Measurements from ENCODE around the gene CNPY4. TPM values are rescaled to one million over a fixed set of nuclear protein-coding genes. Genes with fewer than 3 reads are reported as not detected.

The CNPY4 gene
- total RNA-seq (10 to 100 TPM; 99.0 to 99.6 TPM), polyA plus RNA-seq (10 to 100 TPM; 19.8 to 23.5 (median 20.6) TPM), total RNA-seq (11.3 to 179 (median 28.4) reads per million in 6 experiments)

DNA sequence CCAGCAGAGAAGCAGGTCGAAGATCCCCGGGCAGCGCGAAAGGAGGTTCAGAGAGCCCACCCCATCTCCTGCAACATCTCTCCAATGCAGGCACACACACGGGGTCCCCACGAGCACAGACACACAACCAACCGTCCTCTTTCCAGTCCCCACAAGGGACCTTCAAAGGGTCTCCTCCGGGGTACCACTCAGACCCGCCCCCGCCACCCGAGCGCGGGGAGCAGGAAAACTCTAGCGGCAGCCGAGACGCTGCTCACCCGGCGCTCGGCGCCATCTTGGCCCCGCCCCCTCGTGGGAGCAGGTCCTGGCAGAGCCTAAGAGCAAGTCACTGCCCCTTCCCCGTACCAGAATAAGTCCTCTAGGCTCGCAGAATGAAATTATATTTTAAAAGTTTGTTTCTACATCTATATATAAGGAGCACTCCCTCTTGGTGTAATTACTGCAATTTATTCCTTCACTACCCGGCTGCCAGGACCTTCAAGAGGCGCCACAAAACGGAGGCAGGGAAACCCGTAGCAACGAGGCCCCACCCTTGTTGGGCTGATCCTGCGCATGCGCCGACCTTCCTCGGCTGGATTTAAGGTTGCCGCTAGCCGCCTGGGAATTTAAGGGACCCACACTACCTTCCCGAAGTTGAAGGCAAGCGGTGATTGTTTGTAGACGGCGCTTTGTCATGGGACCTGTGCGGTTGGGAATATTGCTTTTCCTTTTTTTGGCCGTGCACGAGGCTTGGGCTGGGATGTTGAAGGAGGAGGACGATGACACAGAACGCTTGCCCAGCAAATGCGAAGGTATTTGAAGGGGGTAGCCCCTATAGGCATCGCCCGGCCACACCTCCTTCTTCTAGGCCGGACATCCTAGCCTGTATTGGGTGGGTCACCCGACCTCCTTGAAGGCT, at the start of gene CNPY4, which contains the start of gene TAF6:
Gene CNPY4, plus strand, starts transcription at position 563 of the 898 bp plus-strand sequence. Its CDS starts 111 bp downstream, at position 674.
Gene TAF6, minus strand, starts transcription at position 287 of the 898 bp plus-strand sequence. CDS start 5,149 bp downstream, outside the sequence.
- Mint-ChIP-seq H3K36me3 (peaks cover 0 to 8% (median 0%) of the 10 kb centered on the region in 3 donors), H3K27me3 (no peaks in the 10 kb centered on the region), H3K9me3 (no peaks in the 10 kb centered on the region), H3K4me3 (peak within 1 kb of the TSS; percentile 91 to 99 (median 97)), H3K4me1 (peaks cover 11 to 40% (median 31%) of the 10 kb centered on the region in 4 donors), H3K27ac (peak within 1 kb of the TSS; percentile 96 to 100 (median 99))
- peak; percentile 72 to 74 for ATAC-seq
- peak; percentile 90 to 97 (median 94) for DNase-seq
- POLR2A ChIA-PET: interaction anchor here (0.6 to 15.9 kb wide), 17 partner anchors 9 to 350 kb away, joined by 3 to 252 read pairs (median 4); partner anchors contain the start of genes AP4M1, COPS6, GAL3ST4 and LAMTOR4

DNA sequence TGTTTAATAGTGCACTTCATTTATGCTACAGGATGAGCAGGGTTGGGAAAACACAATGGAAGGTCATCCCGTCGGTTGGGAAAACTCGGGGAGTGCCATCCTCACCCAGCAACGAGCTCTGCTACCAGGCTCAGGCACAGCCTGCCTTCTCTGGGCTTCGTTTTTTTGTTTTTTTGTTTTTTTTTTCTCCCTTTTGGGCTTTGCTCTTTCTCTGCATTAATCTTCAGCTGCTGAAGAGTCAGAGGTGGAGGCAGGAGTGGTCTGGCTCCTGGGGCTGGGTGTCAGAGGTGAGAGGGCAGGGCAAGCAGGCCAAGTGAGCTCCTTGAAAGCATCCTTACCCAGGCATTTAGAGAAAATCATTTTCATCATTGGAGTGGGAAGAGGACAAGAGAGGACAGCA, 49.4 kb upstream of the CNPY4 start:
- POLR2A ChIA-PET: interaction anchor here (0.6 to 1.1 kb wide), 3 partner anchors 10 to 446 kb away, joined by 3 to 9 read pairs (median 4); no protein-coding TSS in a partner anchor
- Mint-ChIP-seq H3K27ac (no peak overlapping the region), H3K4me3 (no peak overlapping the region), H3K9me3 (peaks cover 0 to 36% (median 18%) of the 10 kb centered on the region in 9 donors), H3K4me1 (no peaks in the 10 kb centered on the region), H3K27me3 (no peaks in the 10 kb centered on the region), H3K36me3 (peaks cover 28 to 58% (median 58%) of the 10 kb centered on the region in 3 donors)
- ATAC-seq: no peak
- DNase-seq: no peak

DNA sequence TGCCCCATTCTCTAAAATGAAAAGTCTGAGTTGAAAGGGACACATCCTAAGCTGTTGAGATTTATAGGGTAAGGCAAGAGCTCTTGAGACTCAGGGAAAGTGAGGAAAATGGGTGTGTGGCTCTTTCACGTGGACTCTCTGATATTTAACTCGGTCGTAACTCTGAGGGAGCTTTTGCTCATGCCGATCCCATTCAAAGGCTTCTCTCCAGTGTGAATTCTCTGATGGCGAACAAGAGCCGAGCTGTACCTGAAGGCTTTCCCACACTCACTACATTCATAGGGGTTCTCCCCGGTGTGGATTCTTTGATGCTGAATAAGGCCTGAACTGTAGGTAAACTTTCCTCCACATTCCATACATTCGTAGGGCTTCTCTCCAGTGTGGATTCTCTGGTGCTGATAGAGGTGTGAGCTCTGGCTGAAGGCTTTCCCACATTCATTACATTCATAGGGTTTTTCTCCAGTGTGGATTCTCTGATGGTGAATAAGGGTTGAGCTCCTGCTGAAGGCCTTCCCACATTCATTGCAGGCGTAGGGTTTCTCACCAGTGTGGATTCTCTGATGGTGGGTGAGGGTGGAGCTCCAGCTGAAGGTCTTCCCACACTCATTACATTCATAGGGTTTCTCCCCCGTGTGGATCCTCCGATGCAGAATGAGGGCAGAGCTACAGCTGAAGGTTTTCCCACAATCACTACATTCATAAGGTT, 48.3 kb upstream of the CNPY4 start:
- Mint-ChIP-seq H3K36me3 (peaks cover 28 to 69% (median 62%) of the 10 kb centered on the region in 3 donors), H3K4me3 (no peak overlapping the region), H3K9me3 (peaks cover 0 to 36% (median 18%) of the 10 kb centered on the region in 9 donors), H3K27ac (peak overlapping the region in 1 of 10 donors; percentile 7), H3K27me3 (no peaks in the 10 kb centered on the region), H3K4me1 (peaks cover 0 to 5% (median 0%) of the 10 kb centered on the region in 4 donors)
- POLR2A ChIA-PET: interaction anchor here (0.6 to 1.3 kb wide), 3 partner anchors 10 to 108 kb away, joined by 3 to 5 read pairs (median 4); no protein-coding TSS in a partner anchor
- ATAC-seq (no peak), DNase-seq (no peak)

DNA sequence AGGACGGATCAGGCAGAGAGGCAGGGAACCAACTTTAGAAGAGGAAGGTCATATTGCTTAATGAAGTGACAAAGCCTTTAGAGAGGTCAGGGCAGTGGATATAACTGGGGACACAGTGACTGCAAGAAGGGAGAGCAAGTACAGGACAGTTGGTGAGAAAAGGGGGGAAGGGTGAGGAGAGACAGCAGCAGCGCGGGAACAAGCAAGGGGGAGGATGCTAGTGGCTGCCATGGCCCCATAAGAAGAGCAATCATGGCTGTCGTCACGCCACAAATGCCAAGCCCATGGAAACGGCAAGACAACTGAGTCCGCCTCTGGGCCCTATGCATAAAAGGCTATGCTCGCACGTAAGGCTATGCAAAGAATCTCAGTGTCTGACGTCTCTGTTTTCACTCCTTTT, 47.0 kb upstream of the CNPY4 start:
- Mint-ChIP-seq H3K9me3 (peaks cover 0 to 36% (median 18%) of the 10 kb centered on the region in 9 donors), H3K36me3 (peaks cover 28 to 81% (median 71%) of the 10 kb centered on the region in 3 donors), H3K27me3 (no peaks in the 10 kb centered on the region), H3K27ac (no peak overlapping the region), H3K4me1 (peaks cover 0 to 5% (median 1%) of the 10 kb centered on the region in 4 donors), H3K4me3 (no peak overlapping the region)
- DNase-seq (no peak), ATAC-seq (no peak)
- POLR2A ChIA-PET: interaction anchor here (1.3 kb wide), 1 partner anchor 8 kb away, joined by 5 read pairs; no protein-coding TSS in a partner anchor

DNA sequence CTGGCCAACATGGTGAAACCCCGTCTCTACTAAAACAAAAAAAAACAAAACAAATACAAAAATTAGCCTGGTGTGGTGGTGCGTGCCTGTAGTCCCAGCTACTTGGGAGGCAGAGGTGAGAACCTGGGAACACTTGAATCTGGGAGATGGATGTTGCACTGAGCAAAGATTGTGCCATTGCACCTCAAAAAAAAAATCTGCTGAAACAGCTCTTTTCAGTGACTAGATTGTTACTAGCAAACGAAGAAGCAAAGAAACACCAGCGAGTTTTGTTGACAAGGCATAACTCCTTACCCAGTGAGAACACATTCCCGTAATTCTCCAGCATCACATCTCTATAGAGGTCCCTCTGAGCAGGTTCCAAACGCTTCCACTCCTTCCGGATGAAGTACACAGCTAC, 44.6 kb upstream of the CNPY4 start:
- no peak for ATAC-seq
- no peak overlapping the region for H3K27ac Mint-ChIP-seq
- no peaks in the 10 kb centered on the region for H3K27me3 Mint-ChIP-seq
- no peak for DNase-seq
- H3K9me3 Mint-ChIP-seq: peaks cover 0 to 35% (median 18%) of the 10 kb centered on the region in 9 donors
- H3K4me3 Mint-ChIP-seq: no peak overlapping the region
- POLR2A ChIA-PET: interaction anchor here (1.0 to 1.1 kb wide), 2 partner anchors 16 to 37 kb away, joined by 3 read pairs; no protein-coding TSS in a partner anchor
- peaks cover 9 to 16% (median 9%) of the 10 kb centered on the region in 4 donors for H3K4me1 Mint-ChIP-seq
- peaks cover 28 to 94% (median 72%) of the 10 kb centered on the region in 3 donors for H3K36me3 Mint-ChIP-seq

GRCh38 chr7:100075418-100075817, 44.0 kb upstream of the CNPY4 start:
- Mint-ChIP-seq H3K4me3 (no peak overlapping the region), H3K27me3 (no peaks in the 10 kb centered on the region), H3K9me3 (peaks cover 0 to 31% (median 18%) of the 10 kb centered on the region in 9 donors), H3K4me1 (peaks cover 12 to 21% (median 15%) of the 10 kb centered on the region in 4 donors), H3K27ac (peak overlapping the region in 2 of 10 donors; percentile 55 to 69), H3K36me3 (peaks cover 22 to 93% (median 66%) of the 10 kb centered on the region in 3 donors)
- POLR2A ChIA-PET: interaction anchor here (0.5 to 1.1 kb wide), 3 partner anchors 16 to 362 kb away, joined by 3 read pairs; no protein-coding TSS in a partner anchor
- no peak for ATAC-seq
- no peak for DNase-seq

DNA sequence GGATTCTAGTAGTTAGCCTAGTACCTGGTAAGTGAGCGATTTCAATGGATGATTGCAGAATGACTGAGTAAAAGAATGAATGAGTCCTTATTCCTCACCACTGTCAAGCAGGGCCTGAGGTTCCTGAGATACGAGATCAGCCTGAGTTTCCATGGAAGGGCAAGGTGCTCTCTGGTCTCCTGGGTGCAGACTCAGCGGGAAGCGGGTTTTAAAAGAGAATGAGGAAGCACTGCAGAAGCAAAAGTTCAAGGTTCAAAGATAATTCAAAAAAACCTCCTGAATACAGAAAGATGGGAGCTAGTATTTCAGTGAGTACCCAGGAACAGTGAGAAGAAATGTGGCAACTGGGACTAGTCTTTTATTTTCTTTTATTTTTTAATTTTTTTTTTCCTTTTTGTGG, 42.2 kb upstream of the CNPY4 start:
- DNase-seq: no peak
- peaks cover 4 to 75% (median 48%) of the 10 kb centered on the region in 3 donors for H3K36me3 Mint-ChIP-seq
- no peak overlapping the region for H3K4me3 Mint-ChIP-seq
- POLR2A ChIA-PET: no interaction called here
- no peaks in the 10 kb centered on the region for H3K27me3 Mint-ChIP-seq
- peaks cover 16 to 33% (median 28%) of the 10 kb centered on the region in 4 donors for H3K4me1 Mint-ChIP-seq
- ATAC-seq: no peak
- peak overlapping the region in 1 of 10 donors; percentile 56 for H3K27ac Mint-ChIP-seq
- H3K9me3 Mint-ChIP-seq: peaks cover 0 to 13% (median 8%) of the 10 kb centered on the region in 9 donors

DNA sequence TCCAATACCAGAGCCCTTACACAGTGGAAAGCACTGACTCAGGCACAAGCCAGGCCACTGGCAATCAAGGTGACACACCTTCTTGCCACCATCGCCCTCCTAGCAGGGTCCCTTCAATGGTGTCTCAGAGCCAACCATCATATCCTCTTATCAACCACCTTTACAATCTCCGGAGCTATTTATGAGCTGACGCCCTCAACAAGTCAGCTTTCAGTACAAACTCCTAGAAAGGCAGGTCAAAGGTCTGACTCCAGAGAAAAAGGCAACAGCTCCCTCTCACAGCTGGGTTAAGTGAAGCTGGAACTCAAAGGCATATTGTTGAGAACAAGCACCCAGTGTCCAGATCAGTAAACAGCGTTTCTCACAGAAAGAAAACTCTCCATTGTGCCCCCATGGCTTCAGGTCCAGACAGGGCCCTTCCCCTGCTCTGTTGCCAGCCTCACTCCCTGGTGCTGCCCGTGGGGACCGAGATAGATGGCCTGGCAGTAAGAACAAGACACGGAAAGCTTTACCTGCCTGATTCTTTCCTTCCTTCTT, 40.3 kb upstream of the CNPY4 start:
- POLR2A ChIA-PET: interaction anchor here (0.7 to 2.2 kb wide), 3 partner anchors 10 to 75 kb away, joined by 3 to 8 read pairs (median 3); partner anchors contain the start of genes COPS6 and ZKSCAN1
- Mint-ChIP-seq H3K4me1 (peaks cover 22 to 43% (median 38%) of the 10 kb centered on the region in 4 donors), H3K27ac (peak overlapping the region in 5 of 10 donors; percentile 3 to 76 (median 65)), H3K27me3 (no peaks in the 10 kb centered on the region), H3K9me3 (no peaks in the 10 kb centered on the region), H3K4me3 (peak overlapping the region in 8 of 10 donors; percentile 16 to 92 (median 40)), H3K36me3 (peaks cover 0 to 56% (median 31%) of the 10 kb centered on the region in 3 donors)
- no peak for DNase-seq
- no peak for ATAC-seq

DNA sequence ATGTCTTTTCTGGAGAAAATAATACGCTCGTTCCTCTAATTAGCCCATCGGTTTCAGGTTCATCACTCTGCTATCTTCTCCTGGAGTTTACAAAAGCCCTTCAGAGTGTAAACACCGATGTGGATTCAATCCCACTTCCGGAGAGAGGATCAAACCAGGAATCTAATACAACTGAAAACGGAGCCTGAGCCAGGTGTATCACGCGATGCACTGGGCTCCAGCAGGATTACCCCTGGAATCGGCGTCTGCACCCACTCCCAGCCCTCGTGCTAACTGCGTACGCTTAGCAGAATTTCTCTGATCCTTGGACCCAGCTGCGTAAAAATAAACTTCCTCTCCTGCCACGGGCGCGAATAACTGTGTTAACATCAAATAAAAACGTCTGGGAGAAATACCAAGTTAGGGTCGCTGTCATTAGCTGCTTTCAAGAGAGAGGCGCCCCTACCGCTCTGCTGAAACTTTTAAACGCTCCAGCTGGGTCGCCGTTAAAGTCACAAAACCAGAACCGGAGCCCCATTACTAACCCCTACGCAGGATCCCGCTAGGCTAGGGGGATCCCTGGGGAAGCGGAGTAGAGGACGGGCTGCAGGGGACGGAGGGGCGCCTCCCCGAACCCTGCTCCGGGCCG, 38.4 kb upstream of the CNPY4 start:
- H3K4me1 Mint-ChIP-seq: peaks cover 17 to 43% (median 38%) of the 10 kb centered on the region in 4 donors

DNA sequence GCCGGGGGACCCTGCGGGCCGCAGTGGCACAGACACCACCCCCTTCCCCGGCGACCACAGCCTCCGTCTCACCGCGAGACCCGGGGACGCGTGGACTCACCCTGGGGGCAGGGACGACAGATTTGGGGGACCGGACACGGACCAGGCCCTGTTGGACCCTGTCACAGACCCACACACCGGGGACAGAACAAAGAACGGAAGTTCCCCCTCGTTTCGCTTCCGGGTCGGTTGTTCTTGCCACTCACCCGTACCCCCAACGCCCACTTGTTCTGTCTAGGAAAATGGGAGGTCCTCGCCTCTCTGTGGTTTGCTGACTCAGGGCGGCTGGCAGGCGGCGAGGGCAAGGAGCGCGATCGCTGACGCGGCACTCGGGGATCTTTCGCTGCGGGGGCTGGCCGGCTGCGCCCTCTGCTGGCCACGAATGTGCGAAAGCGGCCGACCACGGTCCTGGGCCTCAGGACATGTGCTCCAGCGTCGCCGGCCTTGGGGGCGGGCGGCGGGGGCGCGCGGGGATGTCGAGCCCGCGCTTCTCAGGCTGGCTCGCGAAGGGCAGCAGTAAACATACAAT, 37.8 kb upstream of the CNPY4 start, which contains the start of gene ZNF3:
Gene ZNF3, minus strand, starts transcription at position 189 of the 568 bp plus-strand sequence. CDS start 4,366 bp downstream, outside the sequence.
- Mint-ChIP-seq H3K27ac (peak within 1 kb of the TSS; percentile 90 to 96 (median 94)), H3K4me1 (peaks cover 17 to 43% (median 38%) of the 10 kb centered on the region in 4 donors), H3K4me3 (peak within 1 kb of the TSS; percentile 86 to 95 (median 92)), H3K9me3 (no peaks in the 10 kb centered on the region), H3K27me3 (no peaks in the 10 kb centered on the region), H3K36me3 (peaks cover 0 to 31% (median 11%) of the 10 kb centered on the region in 3 donors)
- ATAC-seq (peak; percentile 85 to 90), DNase-seq (peak; percentile 93 to 99 (median 98))
- POLR2A ChIA-PET: interaction anchor here (0.6 to 4.5 kb wide), 14 partner anchors 9 to 204 kb away, joined by 3 to 39 read pairs (median 3); partner anchors contain the start of genes AP4M1, MCM7, TRIM4 and ZKSCAN1

More for the DNA sequence above, 38.4 kb upstream of the CNPY4 start:
- DNase-seq: peak in 1 of 10 donors; percentile 6
- peak overlapping the region; percentile 86 to 95 (median 92) for H3K4me3 Mint-ChIP-seq
- peak in 1 of 2 donors; percentile 26 for ATAC-seq
- peaks cover 0 to 37% (median 14%) of the 10 kb centered on the region in 3 donors for H3K36me3 Mint-ChIP-seq
- H3K9me3 Mint-ChIP-seq: no peaks in the 10 kb centered on the region
- POLR2A ChIA-PET: interaction anchor here (0.7 to 2.2 kb wide), 8 partner anchors 9 to 348 kb away, joined by 3 to 8 read pairs (median 4); partner anchors contain the start of genes MCM7, MEPCE, TRIM4 and ZCWPW1
- peak overlapping the region; percentile 75 to 94 (median 90) for H3K27ac Mint-ChIP-seq
- H3K27me3 Mint-ChIP-seq: no peaks in the 10 kb centered on the region
